Brain microvascular endothelial cell (primary cell): ENCODE data around the gene HK2.

Experiments used
- DNase-seq: peaks from one replicate; pipeline ENCODE4 v3.0.0-alpha.2; 2020
- H3K27ac ChIP-seq: fragments of 250-450 bp; sonication (Bioruptor Pico); 2 replicates; pipeline ENCODE4 v1.5.1; 2020; ENCODE audit warnings: mild to moderate bottlenecking, moderate library complexity
- H3K27me3 ChIP-seq: fragments of 250-450 bp; sonication (Bioruptor Pico); replicated peaks from 2 replicates; pipeline ENCODE4 v1.5.1; 2020; ENCODE audit warnings: mild to moderate bottlenecking
- H3K36me3 ChIP-seq: fragments of 250-450 bp; sonication (Bioruptor Pico); replicated peaks from 2 replicates; pipeline ENCODE4 v1.5.1; 2020; ENCODE audit warnings: mild to moderate bottlenecking
- H3K4me3 ChIP-seq: 2 replicates; pipeline ENCODE4 v1.5.1; 2011; ENCODE audit warnings: low read depth, mild to moderate bottlenecking, control low read depth, low read length, moderate library complexity
- in situ Hi-C: cut with HindIII; loops from 2 replicates; pipeline ENCODE4 v1.10.0; 2017; ENCODE audit warnings: low sequenced_read_pairs, low pct_ligation_motif_present
- TF ChIP-seq, protein P1 (sequence below): IDR thresholded peaks from 2 replicates; pipeline ENCODE4 v1.5.1; 2011; ENCODE audit warnings: low read depth, mild to moderate bottlenecking, moderate library complexity, low read length, control low read depth, inconsistent platforms; ENCODE audit errors: missing control alignments

Gene HK2

DNA sequence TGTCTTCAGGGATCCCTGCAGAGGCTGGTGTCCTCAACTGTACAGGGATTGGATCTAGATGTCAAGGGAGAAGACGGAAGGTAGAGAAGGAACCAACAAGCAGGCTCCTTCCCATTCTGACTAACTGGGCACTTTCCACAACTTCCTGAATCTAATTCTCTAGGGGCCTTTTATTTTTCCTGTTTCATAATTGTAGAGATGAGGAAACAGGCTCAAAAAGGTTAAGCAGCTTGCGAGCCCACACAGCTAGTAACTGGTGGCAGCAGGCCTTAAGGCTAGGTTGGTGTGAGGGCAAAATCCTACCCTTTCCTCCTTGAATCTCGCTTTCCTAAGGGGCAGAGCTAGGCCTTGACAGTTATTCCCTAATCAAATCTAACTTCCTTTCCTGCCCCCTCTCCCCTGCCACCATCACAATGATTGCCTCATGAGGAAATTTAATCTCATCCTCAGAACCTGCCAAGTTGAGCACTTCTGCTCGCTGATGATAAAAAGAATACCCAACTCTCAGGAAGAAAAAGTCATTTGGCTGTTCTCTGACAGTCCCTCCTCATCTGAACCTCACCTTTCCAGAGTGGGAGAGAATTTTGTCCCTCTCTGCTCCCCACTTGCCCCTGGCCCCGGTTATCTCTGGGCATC lies 88.8 kb downstream of the HK2 start:
- in situ Hi-C loops, result no loop called here
- Histone ChIP-seq H3K4me3 (no peak overlapping the region), H3K27ac (no peak overlapping the region), H3K36me3 (no peaks in the 10 kb centered on the region), H3K27me3 (no peaks in the 10 kb centered on the region)
- no peak for DNase-seq
- TF ChIP-seq, protein P1, sequence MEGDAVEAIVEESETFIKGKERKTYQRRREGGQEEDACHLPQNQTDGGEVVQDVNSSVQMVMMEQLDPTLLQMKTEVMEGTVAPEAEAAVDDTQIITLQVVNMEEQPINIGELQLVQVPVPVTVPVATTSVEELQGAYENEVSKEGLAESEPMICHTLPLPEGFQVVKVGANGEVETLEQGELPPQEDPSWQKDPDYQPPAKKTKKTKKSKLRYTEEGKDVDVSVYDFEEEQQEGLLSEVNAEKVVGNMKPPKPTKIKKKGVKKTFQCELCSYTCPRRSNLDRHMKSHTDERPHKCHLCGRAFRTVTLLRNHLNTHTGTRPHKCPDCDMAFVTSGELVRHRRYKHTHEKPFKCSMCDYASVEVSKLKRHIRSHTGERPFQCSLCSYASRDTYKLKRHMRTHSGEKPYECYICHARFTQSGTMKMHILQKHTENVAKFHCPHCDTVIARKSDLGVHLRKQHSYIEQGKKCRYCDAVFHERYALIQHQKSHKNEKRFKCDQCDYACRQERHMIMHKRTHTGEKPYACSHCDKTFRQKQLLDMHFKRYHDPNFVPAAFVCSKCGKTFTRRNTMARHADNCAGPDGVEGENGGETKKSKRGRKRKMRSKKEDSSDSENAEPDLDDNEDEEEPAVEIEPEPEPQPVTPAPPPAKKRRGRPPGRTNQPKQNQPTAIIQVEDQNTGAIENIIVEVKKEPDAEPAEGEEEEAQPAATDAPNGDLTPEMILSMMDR, result no peak

DNA sequence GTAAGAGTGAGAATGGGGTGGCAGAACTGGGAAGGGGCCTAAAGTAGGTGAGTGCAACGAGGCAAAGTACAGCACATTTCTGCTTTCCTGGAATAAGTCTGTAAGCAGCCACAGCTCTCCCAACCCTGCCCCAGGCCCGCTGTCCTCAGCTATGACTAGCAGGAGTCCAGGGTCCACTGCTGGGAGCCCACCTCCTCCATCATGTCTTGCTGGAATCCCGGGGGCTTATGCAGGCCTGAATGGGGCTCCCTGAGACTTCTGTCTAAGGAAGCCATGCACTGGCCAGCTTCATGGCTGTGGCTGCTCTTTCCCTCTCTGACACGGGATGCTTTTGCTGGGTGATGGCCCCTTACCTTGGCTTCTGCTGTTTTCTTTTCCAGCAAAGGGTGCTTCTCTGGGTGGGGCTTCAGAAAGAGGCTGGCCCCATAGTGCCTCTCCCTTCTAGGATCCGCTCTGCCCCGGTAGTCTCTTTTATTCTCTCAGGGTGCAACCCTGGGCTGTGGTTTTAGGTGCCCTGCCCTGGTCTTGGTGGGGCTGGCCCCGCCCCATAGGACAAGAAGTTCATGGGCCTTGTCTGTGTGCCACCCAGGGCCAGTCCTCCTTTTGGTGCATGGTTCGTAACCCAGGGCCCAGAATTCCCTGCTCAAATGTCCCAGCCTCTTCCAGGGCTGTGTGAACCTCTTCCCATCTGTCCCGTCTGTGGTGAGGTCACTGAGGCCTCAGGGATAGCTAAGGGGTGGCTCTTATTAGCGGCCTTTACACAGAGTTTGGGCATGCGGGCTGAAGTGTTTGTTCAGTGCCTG lies 90.7 kb downstream of the HK2 start:
- DNase-seq, result no peak
- Histone ChIP-seq H3K27me3 (no peaks in the 10 kb centered on the region), H3K27ac (no peak overlapping the region), H3K4me3 (no peak overlapping the region), H3K36me3 (no peaks in the 10 kb centered on the region)
- in situ Hi-C loops, result no loop called here
- TF ChIP-seq, protein P1, result no peak

DNA sequence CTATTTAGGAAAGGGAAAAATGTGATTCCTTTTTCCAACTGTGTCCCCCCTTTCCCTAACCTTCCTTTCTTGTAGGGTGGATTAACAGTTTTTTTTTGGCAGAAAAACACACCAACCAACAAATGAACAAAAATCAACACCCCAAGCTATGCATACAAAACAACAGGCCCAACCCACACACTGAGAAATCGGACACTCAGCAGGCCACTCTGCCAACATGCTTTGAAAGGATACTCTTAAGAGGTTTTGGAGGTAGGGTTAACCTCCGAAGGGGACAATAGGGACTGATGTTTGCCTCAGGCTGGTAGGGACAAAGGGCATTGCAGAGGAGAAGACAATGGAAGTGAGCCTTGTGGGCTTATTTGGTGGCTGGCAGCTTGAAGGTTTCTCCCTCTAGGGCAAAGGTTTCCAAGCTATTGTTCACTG lies 91.4 kb downstream of the HK2 start:
- TF ChIP-seq, protein P1, result no peak
- no peaks in the 10 kb centered on the region for H3K27me3 ChIP-seq
- H3K4me3 ChIP-seq, result no peak overlapping the region
- no peak overlapping the region for H3K27ac ChIP-seq
- H3K36me3 ChIP-seq, result no peaks in the 10 kb centered on the region
- in situ Hi-C loops, result no loop called here
- DNase-seq, result no peak

DNA sequence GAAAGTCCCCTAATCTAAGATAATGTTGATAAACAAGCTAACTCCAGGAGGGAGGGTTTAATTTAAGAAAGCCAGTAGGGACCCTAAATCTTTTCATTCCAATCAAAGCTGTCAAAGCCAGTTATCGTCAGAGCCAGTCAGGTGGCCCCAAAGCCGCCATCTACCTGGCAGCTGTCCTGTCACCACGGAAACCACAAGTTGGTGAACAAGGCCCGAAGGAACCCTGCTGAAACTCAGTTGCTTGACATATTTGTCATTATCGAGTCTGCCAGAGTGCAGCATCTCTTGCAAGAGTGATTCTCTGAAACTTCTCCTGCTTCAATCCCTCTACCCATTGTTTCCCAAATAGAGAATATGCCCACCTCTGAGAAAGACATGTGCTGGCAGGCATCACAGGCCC lies 93.7 kb downstream of the HK2 start:
- Histone ChIP-seq H3K4me3 (no peak overlapping the region), H3K36me3 (no peaks in the 10 kb centered on the region), H3K27me3 (no peaks in the 10 kb centered on the region), H3K27ac (no peak overlapping the region)
- DNase-seq, result no peak
- TF ChIP-seq, protein P1, result no peak
- in situ Hi-C loops, result no loop called here

DNA sequence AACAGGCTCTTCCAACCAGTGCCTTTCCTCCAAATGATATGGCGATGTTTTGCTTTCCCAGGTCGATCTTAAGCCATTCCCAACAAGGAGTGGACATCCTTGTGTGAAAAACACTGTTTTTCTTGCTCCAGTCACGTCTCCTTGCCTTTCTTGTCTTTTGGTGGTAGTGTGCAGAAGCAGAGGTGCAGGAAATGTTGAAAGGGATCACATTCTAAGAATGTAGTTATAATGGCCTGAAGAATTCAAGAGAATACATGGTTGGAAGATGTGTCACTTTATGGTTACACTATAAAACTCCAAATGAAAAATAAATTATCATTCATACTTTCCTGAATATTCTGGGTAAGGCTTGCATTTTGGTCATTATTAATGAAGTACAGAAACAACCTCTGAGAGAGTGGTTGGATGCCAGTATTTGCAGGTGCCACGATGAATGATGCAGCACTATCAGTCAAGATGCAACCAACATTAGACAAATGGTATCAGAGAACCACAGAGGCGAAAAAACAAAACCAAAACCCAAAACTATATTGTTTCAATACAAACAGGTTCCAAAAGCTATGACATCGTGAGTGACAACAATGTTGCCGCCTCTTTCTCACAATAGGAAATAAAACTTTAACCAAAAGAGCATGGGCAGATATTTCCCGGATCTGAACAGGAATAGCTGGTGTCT lies 97.0 kb downstream of the HK2 start:
- DNase-seq, result no peak
- no peak overlapping the region for H3K27ac ChIP-seq
- no peaks in the 10 kb centered on the region for H3K27me3 ChIP-seq
- no peaks in the 10 kb centered on the region for H3K36me3 ChIP-seq
- in situ Hi-C loops, result no loop called here
- TF ChIP-seq, protein P1, result no peak
- no peak overlapping the region for H3K4me3 ChIP-seq
